HG03439 (cell line): ENCODE measurements around the gene SEMA3B.

Experiments used
- ATAC-seq: cut with Tn5 transposase; IDR thresholded peaks from one replicate; pipeline ENCODE4 v1.9.1; 2021; ENCODE audit warnings: mild to moderate bottlenecking, moderate library complexity; ENCODE audit not compliant: unreplicated experiment

Gene SEMA3B

GRCh38 chr3:50327129-50327528 lies 58.2 kb downstream of the SEMA3B start:
- ATAC-seq: no peak
